WTC11 (cell line): ENCODE results near the gene MRGPRF. TPM values are rescaled to one million over a fixed set of nuclear protein-coding genes. Genes with fewer than 3 reads are reported as not detected.
A peak's percentile ranks its signal among the peaks of the same experiment; 100 is the strongest.

Experiments
- ATAC-seq: fragments of 200-7000 bp; cut with Tn5 transposase; 2 replicates; pipeline ENCODE4 v1.10.0; 2021; ENCODE audit warnings: mild to moderate bottlenecking, moderate library complexity
- CTCF ChIA-PET: fragments of 300-600 bp; sonication (Branson Sonifier 250); formaldehyde crosslinking; loops from one replicate; lab custom pipeline; 2021; ENCODE audit warnings: antibody characterized with exemption; lab: Charles Lee
- POLR2A ChIA-PET: fragments of 350-600 bp; sonication (Branson Sonifier 250); formaldehyde crosslinking; loops from one replicate; lab custom pipeline; 2021; ENCODE audit warnings: antibody characterized with exemption; lab: Charles Lee
- DNase-seq: peaks from one replicate; pipeline ENCODE4 v3.0.0; 2021; ENCODE audit warnings: low spot score
- H3K27ac Mint-ChIP-seq: 2 replicates; pipeline ENCODE4 v1.8.0; 2021; ENCODE audit warnings: mixed read lengths
- H3K27me3 Mint-ChIP-seq: 2 replicates; pipeline ENCODE4 v1.8.0; 2021; ENCODE audit warnings: low read depth, mild to moderate bottlenecking, moderate library complexity, mixed read lengths
- H3K36me3 Mint-ChIP-seq: 2 replicates; pipeline ENCODE4 v1.8.0; 2021; ENCODE audit warnings: mixed read lengths
- H3K4me1 Mint-ChIP-seq: 2 replicates; pipeline ENCODE4 v1.8.0; 2022; ENCODE audit warnings: mixed read lengths
- H3K4me3 Mint-ChIP-seq: 2 replicates; pipeline ENCODE4 v1.8.0; 2021; ENCODE audit warnings: mild to moderate bottlenecking, moderate library complexity, mixed read lengths
- H3K9me3 Mint-ChIP-seq: 2 replicates; pipeline ENCODE4 v1.8.0; 2021; ENCODE audit warnings: mixed read lengths
- AFF4 ChIP-seq: sonication (generic); formaldehyde crosslinking; IDR thresholded peaks from 2 replicates; pipeline ENCODE4 v1.8.1; 2023; ENCODE audit warnings: mild to moderate bottlenecking, missing genetic modification reagents, borderline replicate concordance
- ARID4B ChIP-seq: sonication (generic); formaldehyde crosslinking; IDR thresholded peaks from 2 replicates; pipeline ENCODE4 v1.8.0; 2023; ENCODE audit warnings: missing genetic modification reagents, mild to moderate bottlenecking, borderline replicate concordance
- IRF2 ChIP-seq: sonication (generic); formaldehyde crosslinking; IDR thresholded peaks from 2 replicates; pipeline ENCODE4 v1.8.0; 2022; ENCODE audit warnings: low read depth, missing genetic modification reagents, borderline replicate concordance
- KAT7 ChIP-seq: sonication (generic); formaldehyde crosslinking; IDR thresholded peaks from 2 replicates; pipeline ENCODE4 v1.8.1; 2023; ENCODE audit warnings: missing genetic modification reagents, mild to moderate bottlenecking, borderline replicate concordance
- SOX15 ChIP-seq: fragments of 250-450 bp; sonication (Bioruptor Pico); IDR thresholded peaks from 2 replicates; pipeline ENCODE4 v1.9.0; 2021; ENCODE audit warnings: mild to moderate bottlenecking
- ZNF121 ChIP-seq: sonication (generic); formaldehyde crosslinking; IDR thresholded peaks from 2 replicates; pipeline ENCODE4 v1.8.0; 2023; ENCODE audit warnings: missing genetic modification reagents
- ZNF138 ChIP-seq: sonication (generic); formaldehyde crosslinking; conservative IDR thresholded peaks from 2 replicates; pipeline ENCODE4 v1.8.1; 2022; ENCODE audit warnings: mild to moderate bottlenecking, moderate library complexity, missing genetic modification reagents
- total RNA-seq: library from RNA; stranded (reverse); gene quantifications from 3 replicates; pipeline ENCODE4 v1.2.3, GENCODE V29; 2021
- TF ChIP-seq, protein P1 (sequence below): sonication (generic); formaldehyde crosslinking; IDR thresholded peaks from 2 replicates; pipeline ENCODE4 v1.8.1; 2022; ENCODE audit warnings: mild to moderate bottlenecking, missing genetic modification reagents, moderate library complexity, borderline replicate concordance
- TF ChIP-seq, protein P2 (sequence below): sonication (generic); formaldehyde crosslinking; IDR thresholded peaks from 2 replicates; pipeline ENCODE4 v1.8.0; 2023; ENCODE audit warnings: mild to moderate bottlenecking, missing genetic modification reagents
- TF ChIP-seq, protein P3 (sequence below): sonication (generic); formaldehyde crosslinking; IDR thresholded peaks from 2 replicates; pipeline ENCODE4 v1.8.0; 2022; ENCODE audit warnings: missing genetic modification reagents
- TF ChIP-seq, protein P4 (sequence below): sonication (generic); formaldehyde crosslinking; IDR thresholded peaks from 2 replicates; pipeline ENCODE4 v1.8.1; 2023; ENCODE audit warnings: mild to moderate bottlenecking, moderate library complexity, missing genetic modification reagents

MRGPRF gene
- total RNA-seq, 1 experiment from 2014 or later: 3.8 TPM

GRCh38 chr11:69004411-69005182 is 8.4 kb downstream of the MRGPRF start (continued):
- no peak for TF ChIP-seq KAT7 (CRISPR knock-in tag)
- TF ChIP-seq, protein P1, sequence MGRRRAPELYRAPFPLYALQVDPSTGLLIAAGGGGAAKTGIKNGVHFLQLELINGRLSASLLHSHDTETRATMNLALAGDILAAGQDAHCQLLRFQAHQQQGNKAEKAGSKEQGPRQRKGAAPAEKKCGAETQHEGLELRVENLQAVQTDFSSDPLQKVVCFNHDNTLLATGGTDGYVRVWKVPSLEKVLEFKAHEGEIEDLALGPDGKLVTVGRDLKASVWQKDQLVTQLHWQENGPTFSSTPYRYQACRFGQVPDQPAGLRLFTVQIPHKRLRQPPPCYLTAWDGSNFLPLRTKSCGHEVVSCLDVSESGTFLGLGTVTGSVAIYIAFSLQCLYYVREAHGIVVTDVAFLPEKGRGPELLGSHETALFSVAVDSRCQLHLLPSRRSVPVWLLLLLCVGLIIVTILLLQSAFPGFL (CRISPR knock-in tag): no peak

DNA sequence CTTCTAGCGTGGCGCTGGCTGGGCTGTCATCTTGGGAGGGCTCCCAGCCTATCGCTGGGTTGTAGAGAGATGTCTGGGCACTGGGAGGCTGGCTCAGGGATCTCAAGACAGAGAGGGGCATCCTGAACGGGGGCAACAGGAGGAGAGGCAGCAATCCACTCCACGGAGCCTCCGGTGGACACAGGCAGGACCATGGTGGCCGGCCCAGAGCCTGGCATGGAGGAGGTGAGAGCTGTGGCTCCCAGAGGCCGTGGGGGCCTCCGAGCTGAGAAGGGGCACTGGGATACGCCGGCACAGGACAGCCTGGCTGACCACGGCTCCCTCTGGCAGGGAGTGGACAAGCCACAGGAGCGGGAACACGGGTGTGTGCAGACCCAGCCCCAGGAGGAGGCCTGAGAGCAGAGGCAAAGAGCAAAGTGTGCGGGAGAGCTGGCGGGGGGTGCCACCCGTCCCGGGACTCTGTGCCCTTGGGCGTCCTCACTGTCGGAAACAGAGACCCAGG is 9.1 kb downstream of the MRGPRF start:
- no peaks in the 10 kb centered on the region for H3K27me3 Mint-ChIP-seq
- no peak overlapping the region for H3K4me3 Mint-ChIP-seq
- H3K4me1 Mint-ChIP-seq: peaks cover 12% of the 10 kb centered on the region
- CTCF ChIA-PET: interaction anchor here (0.9 to 1.4 kb wide), 2 partner anchors 41 to 54 kb away, joined by 3 read pairs; no protein-coding TSS in a partner anchor
- TF ChIP-seq ZNF138 (CRISPR knock-in tag): no peak
- TF ChIP-seq, protein P2, sequence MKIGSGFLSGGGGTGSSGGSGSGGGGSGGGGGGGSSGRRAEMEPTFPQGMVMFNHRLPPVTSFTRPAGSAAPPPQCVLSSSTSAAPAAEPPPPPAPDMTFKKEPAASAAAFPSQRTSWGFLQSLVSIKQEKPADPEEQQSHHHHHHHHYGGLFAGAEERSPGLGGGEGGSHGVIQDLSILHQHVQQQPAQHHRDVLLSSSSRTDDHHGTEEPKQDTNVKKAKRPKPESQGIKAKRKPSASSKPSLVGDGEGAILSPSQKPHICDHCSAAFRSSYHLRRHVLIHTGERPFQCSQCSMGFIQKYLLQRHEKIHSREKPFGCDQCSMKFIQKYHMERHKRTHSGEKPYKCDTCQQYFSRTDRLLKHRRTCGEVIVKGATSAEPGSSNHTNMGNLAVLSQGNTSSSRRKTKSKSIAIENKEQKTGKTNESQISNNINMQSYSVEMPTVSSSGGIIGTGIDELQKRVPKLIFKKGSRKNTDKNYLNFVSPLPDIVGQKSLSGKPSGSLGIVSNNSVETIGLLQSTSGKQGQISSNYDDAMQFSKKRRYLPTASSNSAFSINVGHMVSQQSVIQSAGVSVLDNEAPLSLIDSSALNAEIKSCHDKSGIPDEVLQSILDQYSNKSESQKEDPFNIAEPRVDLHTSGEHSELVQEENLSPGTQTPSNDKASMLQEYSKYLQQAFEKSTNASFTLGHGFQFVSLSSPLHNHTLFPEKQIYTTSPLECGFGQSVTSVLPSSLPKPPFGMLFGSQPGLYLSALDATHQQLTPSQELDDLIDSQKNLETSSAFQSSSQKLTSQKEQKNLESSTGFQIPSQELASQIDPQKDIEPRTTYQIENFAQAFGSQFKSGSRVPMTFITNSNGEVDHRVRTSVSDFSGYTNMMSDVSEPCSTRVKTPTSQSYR: no peak
- TF ChIP-seq, protein P3, sequence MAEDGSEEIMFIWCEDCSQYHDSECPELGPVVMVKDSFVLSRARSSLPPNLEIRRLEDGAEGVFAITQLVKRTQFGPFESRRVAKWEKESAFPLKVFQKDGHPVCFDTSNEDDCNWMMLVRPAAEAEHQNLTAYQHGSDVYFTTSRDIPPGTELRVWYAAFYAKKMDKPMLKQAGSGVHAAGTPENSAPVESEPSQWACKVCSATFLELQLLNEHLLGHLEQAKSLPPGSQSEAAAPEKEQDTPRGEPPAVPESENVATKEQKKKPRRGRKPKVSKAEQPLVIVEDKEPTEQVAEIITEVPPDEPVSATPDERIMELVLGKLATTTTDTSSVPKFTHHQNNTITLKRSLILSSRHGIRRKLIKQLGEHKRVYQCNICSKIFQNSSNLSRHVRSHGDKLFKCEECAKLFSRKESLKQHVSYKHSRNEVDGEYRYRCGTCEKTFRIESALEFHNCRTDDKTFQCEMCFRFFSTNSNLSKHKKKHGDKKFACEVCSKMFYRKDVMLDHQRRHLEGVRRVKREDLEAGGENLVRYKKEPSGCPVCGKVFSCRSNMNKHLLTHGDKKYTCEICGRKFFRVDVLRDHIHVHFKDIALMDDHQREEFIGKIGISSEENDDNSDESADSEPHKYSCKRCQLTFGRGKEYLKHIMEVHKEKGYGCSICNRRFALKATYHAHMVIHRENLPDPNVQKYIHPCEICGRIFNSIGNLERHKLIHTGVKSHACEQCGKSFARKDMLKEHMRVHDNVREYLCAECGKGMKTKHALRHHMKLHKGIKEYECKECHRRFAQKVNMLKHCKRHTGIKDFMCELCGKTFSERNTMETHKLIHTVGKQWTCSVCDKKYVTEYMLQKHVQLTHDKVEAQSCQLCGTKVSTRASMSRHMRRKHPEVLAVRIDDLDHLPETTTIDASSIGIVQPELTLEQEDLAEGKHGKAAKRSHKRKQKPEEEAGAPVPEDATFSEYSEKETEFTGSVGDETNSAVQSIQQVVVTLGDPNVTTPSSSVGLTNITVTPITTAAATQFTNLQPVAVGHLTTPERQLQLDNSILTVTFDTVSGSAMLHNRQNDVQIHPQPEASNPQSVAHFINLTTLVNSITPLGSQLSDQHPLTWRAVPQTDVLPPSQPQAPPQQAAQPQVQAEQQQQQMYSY (CRISPR knock-in tag): no peak
- TF ChIP-seq, protein P4, sequence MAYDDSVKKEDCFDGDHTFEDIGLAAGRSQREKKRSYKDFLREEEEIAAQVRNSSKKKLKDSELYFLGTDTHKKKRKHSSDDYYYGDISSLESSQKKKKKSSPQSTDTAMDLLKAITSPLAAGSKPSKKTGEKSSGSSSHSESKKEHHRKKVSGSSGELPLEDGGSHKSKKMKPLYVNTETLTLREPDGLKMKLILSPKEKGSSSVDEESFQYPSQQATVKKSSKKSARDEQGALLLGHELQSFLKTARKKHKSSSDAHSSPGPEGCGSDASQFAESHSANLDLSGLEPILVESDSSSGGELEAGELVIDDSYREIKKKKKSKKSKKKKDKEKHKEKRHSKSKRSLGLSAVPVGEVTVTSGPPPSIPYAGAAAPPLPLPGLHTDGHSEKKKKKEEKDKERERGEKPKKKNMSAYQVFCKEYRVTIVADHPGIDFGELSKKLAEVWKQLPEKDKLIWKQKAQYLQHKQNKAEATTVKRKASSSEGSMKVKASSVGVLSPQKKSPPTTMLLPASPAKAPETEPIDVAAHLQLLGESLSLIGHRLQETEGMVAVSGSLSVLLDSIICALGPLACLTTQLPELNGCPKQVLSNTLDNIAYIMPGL: no peak
- TF ChIP-seq, all 79 proteins: peak for 0
- Mint-ChIP-seq H3K9me3 (no peaks in the 10 kb centered on the region), H3K27ac (no peak overlapping the region; the same call in 1 of the 2 replicates), H3K36me3 (no peaks in the 10 kb centered on the region)
- POLR2A ChIA-PET: no interaction called here
- ATAC-seq (no peak), DNase-seq (no peak)

DNA sequence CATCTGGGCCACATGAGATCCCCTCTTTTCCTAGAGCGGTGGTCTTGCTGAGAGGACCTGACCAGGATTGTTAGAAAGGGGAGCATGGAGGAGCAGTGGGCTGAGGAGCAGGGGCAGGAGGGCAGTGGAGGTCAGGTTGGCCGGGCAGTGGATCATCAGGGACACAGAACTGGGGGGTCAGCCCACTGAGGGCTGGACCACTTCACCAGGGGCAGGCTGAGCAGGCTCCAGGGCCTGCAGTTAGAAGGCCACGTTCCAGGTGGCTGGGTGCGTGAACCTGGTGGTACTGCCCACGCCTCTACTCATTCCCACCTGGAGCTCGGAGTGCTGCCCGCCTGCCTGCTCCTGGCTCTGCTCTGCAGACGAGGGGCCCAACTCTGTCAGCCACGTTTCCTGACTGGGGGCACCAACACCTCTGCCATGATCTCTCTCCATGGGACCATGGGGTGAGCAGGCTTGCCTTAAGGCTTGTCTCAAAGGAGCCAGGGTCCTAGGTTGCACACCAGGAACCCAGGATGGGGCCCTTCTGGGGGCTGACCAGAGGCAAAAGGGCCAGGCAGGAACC is 9.7 kb downstream of the MRGPRF start:
- Mint-ChIP-seq H3K27me3 (no peaks in the 10 kb centered on the region), H3K9me3 (no peaks in the 10 kb centered on the region), H3K27ac (no peak overlapping the region), H3K4me3 (no peak overlapping the region), H3K36me3 (no peaks in the 10 kb centered on the region), H3K4me1 (peaks cover 13% of the 10 kb centered on the region)
- ChIA-PET POLR2A (interaction anchor here (1.0 kb wide), 1 partner anchor 11 kb away, joined by 4 read pairs; no protein-coding TSS in a partner anchor), CTCF (interaction anchor here (1.3 to 3.2 kb wide), 4 partner anchors 9 to 113 kb away, joined by 3 to 14 read pairs (median 6); no protein-coding TSS in a partner anchor)
- no peak for ATAC-seq
- DNase-seq: peak; percentile 3
- TF ChIP-seq ZNF121: no peak
- no peak for TF ChIP-seq SOX15 (CRISPR knock-in tag)
- TF ChIP-seq IRF2: no peak
- TF ChIP-seq ARID4B: no peak
- no peak for TF ChIP-seq AFF4
